ENCODE measurements around the gene TTC28. TPM values are rescaled to one million over a fixed set of nuclear protein-coding genes. Genes with fewer than 3 reads are reported as not detected.

TTC28 gene
- total and polyA plus RNA-seq, 8 donors: 31.1 to 44.2 (median 41.4) TPM

- no peaks in the 10 kb centered on the region for H3K4me1 ChIP-seq
- DNase-seq (peak in 1 of 4 donors; percentile 29), ATAC-seq (no peak)
- H3K9me3 ChIP-seq: no peaks in the 10 kb centered on the region
- H3K27me3 ChIP-seq: no peaks in the 10 kb centered on the region
- no peak overlapping the region for H3K4me3 ChIP-seq
- H3K27ac ChIP-seq: no peak overlapping the region
- TF ChIP-seq, protein P1, sequence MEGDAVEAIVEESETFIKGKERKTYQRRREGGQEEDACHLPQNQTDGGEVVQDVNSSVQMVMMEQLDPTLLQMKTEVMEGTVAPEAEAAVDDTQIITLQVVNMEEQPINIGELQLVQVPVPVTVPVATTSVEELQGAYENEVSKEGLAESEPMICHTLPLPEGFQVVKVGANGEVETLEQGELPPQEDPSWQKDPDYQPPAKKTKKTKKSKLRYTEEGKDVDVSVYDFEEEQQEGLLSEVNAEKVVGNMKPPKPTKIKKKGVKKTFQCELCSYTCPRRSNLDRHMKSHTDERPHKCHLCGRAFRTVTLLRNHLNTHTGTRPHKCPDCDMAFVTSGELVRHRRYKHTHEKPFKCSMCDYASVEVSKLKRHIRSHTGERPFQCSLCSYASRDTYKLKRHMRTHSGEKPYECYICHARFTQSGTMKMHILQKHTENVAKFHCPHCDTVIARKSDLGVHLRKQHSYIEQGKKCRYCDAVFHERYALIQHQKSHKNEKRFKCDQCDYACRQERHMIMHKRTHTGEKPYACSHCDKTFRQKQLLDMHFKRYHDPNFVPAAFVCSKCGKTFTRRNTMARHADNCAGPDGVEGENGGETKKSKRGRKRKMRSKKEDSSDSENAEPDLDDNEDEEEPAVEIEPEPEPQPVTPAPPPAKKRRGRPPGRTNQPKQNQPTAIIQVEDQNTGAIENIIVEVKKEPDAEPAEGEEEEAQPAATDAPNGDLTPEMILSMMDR (IDR thresholded peaks at IDR 0.05): no peak
- H3K36me3 ChIP-seq: peaks cover 0 to 50% of the 10 kb centered on the region in 2 donors
- intact Hi-C loops (cut with DNase I): no loop called here
These were observed 695.5 kb downstream of the TTC28 start for GRCh38 chr22:27984001-27984695.

- TF ChIP-seq, protein P1 (IDR thresholded peaks at IDR 0.05): no peak
- no peaks in the 10 kb centered on the region for H3K4me1 ChIP-seq
- H3K27ac ChIP-seq: no peak overlapping the region
- H3K9me3 ChIP-seq: no peaks in the 10 kb centered on the region
- intact Hi-C loops (cut with DNase I): no loop called here
- peaks cover 0 to 45% of the 10 kb centered on the region in 2 donors for H3K36me3 ChIP-seq
- no peaks in the 10 kb centered on the region for H3K27me3 ChIP-seq
- DNase-seq (peak in 1 of 4 donors; percentile 22), ATAC-seq (no peak)
- no peak overlapping the region for H3K4me3 ChIP-seq
These were observed 696.3 kb downstream of the TTC28 start for GRCh38 chr22:27983361-27983791.

GRCh38 chr22:27982630-27983180 lies 696.9 kb downstream of the TTC28 start:
- intact Hi-C loops (cut with DNase I): no loop called here
- ATAC-seq: no peak
- Histone ChIP-seq H3K9me3 (no peaks in the 10 kb centered on the region), H3K4me1 (no peaks in the 10 kb centered on the region), H3K27ac (no peak overlapping the region), H3K4me3 (no peak overlapping the region), H3K27me3 (no peaks in the 10 kb centered on the region), H3K36me3 (peaks cover 0 to 45% of the 10 kb centered on the region in 2 donors)
- no peak for DNase-seq
- TF ChIP-seq, protein P1 (IDR thresholded peaks at IDR 0.05): no peak

DNA sequence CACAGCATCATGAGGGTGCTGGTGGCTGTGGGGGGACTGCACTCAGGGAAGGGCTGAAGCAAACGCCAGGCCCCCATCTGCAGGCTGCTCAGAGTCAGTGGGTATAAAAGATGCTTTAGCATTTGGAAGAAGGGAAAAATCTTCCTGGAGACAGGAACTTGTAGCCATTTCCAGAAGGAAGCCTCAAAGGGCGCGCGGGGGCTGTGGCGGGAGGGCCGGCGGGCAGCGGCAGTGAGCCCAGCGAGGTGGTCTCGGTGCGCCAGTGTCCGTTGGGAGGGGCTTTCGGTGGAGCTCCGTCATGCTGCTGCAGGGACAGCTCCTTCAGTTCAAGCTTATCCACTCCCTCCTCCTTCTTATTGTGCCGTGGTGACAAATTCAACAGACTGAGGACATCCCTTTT lies 697.5 kb downstream of the TTC28 start:
- Histone ChIP-seq H3K4me3 (no peak overlapping the region), H3K4me1 (no peaks in the 10 kb centered on the region), H3K9me3 (no peaks in the 10 kb centered on the region), H3K36me3 (peaks cover 0 to 45% of the 10 kb centered on the region in 2 donors), H3K27me3 (no peaks in the 10 kb centered on the region), H3K27ac (no peak overlapping the region)
- TF ChIP-seq, protein P1 (IDR thresholded peaks at IDR 0.05): no peak
- no peak for ATAC-seq
- intact Hi-C loops (cut with DNase I): no loop called here
- no peak for DNase-seq

GRCh38 chr22:27980424-27981148 lies 699.1 kb downstream of the TTC28 start:
- Histone ChIP-seq H3K27ac (no peak overlapping the region), H3K4me1 (no peaks in the 10 kb centered on the region), H3K36me3 (peaks cover 0 to 40% of the 10 kb centered on the region in 2 donors), H3K9me3 (no peaks in the 10 kb centered on the region), H3K4me3 (no peak overlapping the region), H3K27me3 (no peaks in the 10 kb centered on the region)
- DNase-seq: no peak
- TF ChIP-seq, protein P1 (IDR thresholded peaks at IDR 0.05): no peak
- no peak for ATAC-seq
- intact Hi-C loops (cut with DNase I): no loop called here

Data from left lung (tissue), 10 donors.